ENCODE results near the gene SLC17A5.
"Not testable (repeated sequence)": the region's sequence is repeated elsewhere in the genome, so short reads cannot be mapped to it uniquely, and the experiment has no call there.

The SLC17A5 gene

GRCh38 chr6:73566486-73566871 lies 87.3 kb downstream of the SLC17A5 start:
- DNase-seq (ENCODE audit: low spot score) = not testable (repeated sequence)

DNA sequence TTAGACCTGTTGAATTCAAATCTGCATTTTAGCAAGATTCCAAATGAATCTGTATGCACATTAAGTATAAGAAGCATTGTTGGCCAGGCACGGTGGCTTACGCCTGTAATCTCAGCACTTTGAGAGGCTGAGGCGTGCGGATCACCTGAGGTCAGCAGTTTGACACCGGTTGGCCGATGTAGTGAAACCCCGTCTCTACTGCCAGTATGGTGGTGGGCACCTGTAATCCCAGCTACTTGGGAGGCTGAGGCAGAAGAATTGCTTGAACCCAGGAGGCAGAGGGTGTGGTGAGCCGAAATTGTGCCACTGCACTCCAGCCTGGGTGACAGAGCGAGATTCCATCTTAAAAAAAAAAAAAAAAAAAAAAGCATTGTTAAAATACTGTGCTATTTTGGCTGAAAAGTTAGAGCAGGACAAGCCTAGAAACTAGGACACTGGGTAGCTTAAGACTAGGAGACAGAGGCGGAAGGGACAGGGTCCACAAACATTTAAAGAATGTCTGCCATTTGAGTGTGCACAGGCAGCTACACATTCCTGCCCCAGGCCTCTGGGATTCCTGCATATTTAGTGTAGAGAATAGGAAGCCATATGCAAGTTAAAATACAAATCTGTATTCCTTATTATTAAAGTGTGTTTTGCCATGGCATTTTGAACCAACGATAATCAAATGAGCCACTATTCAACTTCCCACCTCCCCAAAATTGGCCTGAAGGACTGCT lies 87.9 kb downstream of the SLC17A5 start:
- no peak for DNase-seq (ENCODE audit: low spot score)

DNA sequence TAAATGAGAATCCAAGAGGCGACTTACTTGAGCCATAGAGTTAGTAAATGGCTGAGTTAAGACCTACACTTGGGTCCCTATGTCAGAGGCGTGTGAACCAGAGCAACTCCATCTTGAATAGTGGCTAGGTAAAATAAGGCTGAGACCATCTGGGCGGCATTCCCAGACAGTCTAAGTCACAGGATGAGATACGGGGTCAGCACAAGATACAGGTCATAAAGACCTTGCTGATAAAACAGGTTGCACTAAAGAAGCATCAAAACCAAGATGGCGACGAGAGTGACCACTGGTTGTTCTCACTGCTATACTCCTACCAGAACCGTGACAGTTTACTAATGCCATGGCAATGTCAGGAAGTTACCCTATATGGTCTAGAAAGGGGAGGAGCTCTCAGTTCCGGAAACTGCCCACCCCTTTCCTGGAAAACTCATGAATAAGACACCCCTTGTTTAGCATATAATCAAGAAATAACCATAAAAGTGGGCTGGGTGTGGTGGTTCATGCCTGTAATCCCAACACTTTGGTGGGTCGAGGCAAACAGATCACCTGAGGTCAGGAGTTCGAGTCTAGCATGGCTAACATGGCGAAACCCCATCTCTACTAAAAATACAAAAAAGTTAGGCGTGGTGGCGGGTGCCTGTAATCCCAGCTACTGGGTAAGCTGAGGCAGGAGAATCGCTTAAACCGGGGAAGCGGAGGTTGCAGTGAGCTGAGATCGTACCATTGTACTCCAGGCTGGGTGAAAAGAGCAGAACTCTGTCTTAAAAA lies 89.0 kb downstream of the SLC17A5 start:
- DNase-seq (ENCODE audit: low spot score) = no peak

GRCh38 chr6:73562558-73562957 lies 91.2 kb downstream of the SLC17A5 start:
- no peak for DNase-seq (ENCODE audit: low spot score)

DNA sequence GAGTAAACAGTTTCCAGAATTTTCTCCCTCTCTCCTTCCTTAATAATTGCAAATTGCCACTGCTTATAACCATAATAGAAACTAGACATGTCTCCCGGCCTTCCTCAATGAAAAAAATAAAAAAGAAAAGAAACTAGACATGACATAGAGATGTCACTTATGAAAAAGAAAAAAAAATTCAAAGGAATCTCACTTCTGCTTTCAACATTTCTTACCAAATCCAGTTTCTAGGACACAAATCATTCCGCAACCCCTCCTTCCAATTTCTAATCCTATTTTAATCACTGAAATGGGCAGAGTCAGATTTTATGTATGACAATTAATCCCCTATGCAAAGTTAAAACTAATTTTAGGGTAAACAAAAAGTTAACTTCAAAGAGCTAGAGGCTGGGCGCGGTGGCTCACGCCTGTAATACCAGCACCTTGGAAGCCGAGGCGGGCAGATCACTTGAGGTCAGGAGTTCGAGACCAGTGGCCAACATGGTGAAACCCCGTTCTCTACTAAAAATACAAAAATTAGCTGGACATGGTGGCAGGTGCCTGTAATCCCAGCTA lies 92.9 kb downstream of the SLC17A5 start:
- no peak for DNase-seq (ENCODE audit: low spot score)

DNA sequence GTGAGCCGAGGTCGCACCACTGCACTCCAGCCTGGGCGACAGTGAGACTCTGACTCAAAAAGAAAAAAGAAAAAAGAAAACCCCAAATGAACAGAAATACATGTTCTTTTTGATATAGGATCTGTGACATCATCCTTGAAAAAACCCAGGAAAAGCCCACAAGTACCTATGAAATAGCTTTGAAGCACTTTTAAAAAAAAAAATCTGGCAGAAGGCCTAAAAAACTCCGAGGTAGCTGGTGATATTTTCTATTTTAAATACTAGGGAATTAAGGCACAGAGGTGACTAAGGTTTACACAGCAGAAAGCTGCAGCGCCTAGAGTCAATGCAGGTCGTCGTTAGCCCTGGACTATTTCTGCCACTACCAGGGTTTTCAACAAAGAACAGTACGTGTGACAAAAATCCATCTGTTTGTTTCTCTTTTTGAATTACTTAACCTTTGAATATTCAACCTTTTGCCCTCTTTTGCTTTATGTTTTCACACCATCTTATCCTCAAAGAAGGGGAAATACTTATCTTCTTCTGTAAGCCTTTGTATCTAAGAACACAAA lies 93.5 kb downstream of the SLC17A5 start:
- no peak for DNase-seq (ENCODE audit: low spot score)

GRCh38 chr6:73559399-73559794 lies 94.4 kb downstream of the SLC17A5 start:
- not testable (repeated sequence) for DNase-seq (ENCODE audit: low spot score)

DNA sequence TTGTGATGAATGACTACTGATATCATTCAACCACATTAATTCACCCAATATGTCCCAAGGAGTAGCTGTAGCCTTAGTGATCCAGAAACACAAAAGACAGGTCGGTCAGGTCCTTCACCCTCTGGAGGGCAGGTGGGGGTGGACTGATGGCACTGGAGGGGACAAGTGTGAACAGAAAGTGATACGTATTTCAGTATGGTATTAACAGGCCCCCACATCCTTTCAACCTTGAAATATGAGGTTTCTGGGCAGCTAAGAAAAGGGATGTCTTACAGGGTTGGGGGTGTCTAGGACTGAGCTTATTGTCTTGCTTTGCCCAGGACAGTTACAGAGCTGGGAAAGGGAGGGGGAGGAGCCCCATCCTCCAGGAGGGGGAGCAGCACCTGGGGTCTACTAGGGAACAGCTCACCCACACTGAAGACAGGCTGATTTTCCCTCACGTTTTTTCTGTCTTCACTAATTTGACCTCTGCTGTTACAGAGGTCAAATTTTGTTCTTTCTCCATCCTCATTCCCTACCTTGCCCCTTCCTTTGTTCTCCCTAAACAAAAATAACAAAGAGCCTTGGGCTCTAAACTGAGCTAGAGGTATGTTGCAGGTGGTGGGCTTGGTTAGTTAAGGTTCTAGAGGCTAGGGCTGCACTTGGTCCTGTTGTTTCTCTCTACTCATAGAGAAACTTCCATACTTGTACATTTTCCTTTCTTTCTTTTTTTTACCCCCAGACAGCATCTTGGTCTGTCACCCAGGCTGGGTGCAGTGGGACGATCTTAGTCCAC lies 95.0 kb downstream of the SLC17A5 start:
- DNase-seq (ENCODE audit: low spot score) = no peak

GRCh38 chr6:73556836-73557235 lies 97.0 kb downstream of the SLC17A5 start:
- no peak for DNase-seq (ENCODE audit: low spot score)

DNA sequence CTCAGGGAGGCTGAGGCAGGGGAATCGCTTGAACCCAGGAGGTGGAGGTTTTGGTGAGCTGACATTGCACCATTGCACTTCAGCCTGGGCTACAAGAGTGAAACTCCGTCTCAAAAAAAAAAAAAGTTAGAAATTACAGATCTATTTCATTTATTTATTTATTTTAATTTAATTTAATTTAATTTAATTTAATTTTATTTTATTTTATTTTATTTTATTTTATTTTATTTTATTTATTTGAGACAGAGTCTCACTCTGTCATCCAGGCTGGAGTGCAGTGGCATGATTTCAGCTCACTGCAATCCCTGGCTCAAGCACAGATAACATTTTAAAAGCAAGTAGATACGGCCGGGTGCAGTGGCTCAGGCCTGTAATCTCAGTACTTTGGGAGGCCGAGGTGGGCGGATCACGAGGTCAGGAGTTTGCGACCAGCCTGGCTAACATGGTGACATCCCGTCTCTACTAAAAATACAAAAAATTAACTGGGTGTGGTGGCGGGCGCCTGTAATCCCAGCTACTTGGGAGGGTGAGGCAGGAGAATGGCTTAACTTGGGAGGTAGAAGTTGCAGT lies 98.3 kb downstream of the SLC17A5 start:
- not testable (repeated sequence) for DNase-seq (ENCODE audit: low spot score)

DNA sequence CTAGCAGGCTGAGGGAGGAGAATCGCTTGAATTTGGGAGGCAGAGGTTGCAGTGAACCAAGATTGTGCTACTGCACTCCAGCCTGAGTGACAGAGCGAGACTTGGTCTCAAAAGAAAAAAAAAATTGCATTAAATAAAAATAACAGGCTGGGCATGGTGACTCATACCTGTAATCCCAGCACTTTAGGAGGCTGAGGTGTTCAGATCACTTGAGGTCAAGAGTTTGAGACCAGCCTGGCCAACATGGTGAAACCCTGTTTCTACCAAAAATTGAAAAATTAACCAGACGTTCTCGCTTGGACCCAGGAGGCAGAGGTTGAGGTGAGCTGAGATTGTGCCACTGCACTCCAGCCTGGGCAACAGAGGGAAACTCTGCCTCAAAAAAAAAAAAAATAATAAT lies 102.7 kb downstream of the SLC17A5 start:
- not testable (repeated sequence) for DNase-seq (ENCODE audit: low spot score)

GRCh38 chr6:73548458-73549446 lies 105.0 kb downstream of the SLC17A5 start:
- no peak for DNase-seq (ENCODE audit: low spot score)

DNA sequence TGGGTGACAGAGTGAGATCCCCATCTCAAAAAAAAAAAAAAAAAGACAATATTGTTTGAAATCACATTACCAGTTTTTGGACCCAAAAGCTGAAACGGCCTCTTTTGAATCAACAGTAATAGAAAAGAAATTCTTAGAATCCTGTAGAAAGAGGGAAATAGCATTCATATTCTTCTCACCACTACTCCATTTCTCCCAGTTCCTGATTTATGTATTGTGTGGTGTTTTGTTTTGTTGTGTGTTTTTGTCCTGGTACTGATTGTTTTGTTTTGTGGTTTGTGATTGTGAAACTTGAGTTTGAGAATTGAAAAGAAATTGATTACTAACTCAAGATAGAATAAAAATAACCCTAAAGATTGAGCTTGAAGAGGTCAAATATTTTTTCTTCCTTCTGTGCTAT lies 106.8 kb downstream of the SLC17A5 start:
- DNase-seq (ENCODE audit: low spot score) = no peak
